ENCODE data around the gene FRMD8. TPM values are rescaled to one million over a fixed set of nuclear protein-coding genes. Genes with fewer than 3 reads are reported as not detected.

Gene FRMD8
- total RNA-seq, 8 experiments from 2014 or later: 3.1 to 28.2 (median 11.0) TPM

DNA sequence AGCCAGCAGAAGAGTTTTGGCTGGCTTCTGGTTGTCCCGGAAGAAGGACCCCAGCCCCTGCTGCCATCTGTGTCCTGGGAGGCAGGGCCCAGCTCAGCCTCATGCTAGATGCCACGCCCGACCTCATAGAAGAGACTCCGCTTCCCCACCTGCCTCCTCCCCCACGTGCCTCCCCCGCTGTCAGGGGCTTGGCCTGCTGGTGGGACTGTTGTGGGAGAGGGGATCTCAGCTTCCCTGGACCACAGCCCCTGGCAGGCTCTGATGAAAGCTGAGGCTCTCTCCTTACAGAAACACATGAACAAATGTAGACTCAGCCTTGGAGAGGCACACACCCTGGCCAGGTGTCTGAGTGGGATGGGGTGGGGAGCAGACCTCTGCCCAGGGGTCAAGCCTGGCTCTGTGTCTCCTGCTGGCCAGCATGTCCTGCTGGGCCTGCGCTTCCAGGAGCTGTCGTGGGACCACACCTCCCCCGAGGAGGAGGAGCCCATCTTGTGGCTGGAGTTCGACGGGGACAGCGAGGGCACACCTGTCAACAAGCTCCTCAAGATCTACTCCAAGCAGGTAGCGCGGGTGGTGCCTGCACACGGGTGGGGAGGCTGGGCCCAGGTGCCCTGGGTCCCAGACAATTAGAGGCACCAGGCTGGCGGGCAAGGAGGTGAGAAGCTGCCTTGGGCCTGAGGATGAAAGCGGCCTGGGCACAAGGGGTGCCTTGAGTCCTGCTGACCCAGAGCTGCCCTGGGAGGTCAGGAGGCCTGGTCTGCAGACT, 14.1 kb downstream of the FRMD8 start:
- in situ Hi-C loops (cut with MboI; ENCODE audit: low pct_unique_long_range_greater_than_20kb in 2 of 9, low sequenced_read_pairs in 9 of 9, unreplicated experiment in 9 of 9): loop anchor here in 3 of 9 experiments (25.0 kb wide), 1 partner anchor 112 kb away; no protein-coding TSS in a partner anchor
- no peak for ATAC-seq (replicated peaks in 6 of 8)
- H3K4me3 ChIP-seq: no peak overlapping the region
- 60 to 100% (median 97%) methylated on average over 1 to 6 of the region's 17 CpGs; no CpG with 5 or more reads in 6 of the 10 experiments for WGBS, 10 experiments
- H3K4me1 ChIP-seq (replicated peaks in 1 of 2): no peaks in the 10 kb centered on the region
- no peak overlapping the region for H3K27ac ChIP-seq

DNA sequence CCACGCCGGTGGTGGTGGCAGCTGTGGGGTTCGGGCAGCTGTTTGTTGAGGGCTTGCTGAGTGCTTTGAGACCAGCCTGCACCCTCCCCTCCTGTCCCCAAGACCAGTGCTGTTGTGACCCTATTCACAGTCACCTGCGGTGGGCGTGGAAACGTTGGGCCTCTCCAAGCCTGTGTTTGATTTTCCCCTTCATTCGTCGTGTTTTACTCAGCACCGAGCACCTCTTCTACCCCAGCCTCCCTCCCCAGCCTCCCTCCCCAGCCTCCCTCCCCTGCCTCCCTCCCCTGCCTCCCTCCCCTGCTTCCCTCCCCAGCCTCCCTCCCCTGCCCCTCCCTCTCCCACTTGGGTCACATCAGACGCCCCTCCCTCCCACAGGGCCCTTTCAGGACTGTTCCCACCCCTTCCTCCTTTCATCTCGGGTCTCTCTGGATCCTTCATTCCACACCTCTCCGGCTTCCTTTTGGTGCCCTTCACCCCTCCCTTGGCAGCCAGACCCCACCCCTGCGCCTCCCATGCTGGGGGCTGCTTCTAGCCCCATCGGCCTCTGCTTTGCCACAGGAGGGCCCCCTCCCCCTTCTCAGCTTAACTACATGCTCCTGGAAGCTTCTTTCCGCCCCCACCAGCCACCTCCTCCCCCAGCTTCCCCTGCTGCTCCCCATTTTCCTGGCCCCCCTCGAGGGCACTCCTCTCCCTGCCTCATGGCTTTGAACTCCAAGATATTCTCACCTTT, 14.8 kb downstream of the FRMD8 start:
- 0 to 100% (median 50%) methylated on average over 1 to 2 of the region's 16 CpGs; no CpG with 5 or more reads in 7 of the 10 experiments for WGBS, 10 experiments
- no peak for ATAC-seq (replicated peaks in 6 of 8)
- no peaks in the 10 kb centered on the region for H3K4me1 ChIP-seq (replicated peaks in 1 of 2)

DNA sequence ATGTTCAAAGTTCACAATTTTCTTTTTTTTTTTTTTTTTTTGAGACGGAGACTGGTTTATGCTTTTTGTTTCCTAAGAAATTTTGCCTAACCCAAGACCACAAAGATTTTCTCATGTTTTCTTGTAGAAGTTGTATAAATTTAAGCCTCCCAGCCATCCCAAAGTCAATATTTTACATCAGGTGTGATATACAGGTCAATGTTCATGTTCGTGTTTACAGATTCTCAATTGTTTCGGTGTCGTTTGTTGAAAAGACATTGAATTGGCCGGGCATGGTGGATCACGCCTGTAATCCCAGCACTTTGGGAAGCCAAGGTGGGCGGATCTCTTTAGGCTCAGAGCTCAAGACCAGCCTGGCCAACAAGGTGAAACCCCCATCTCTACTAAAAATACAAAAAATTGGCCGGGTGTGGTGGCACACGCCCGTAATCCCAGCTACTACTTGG, 15.4 kb downstream of the FRMD8 start:
- whole genome bisulfite sequencing, 10 experiments: 80 to 96% (median 88%) methylated on average over 1 to 10 of the region's 10 CpGs
- in situ Hi-C loops (cut with MboI; ENCODE audit: low pct_unique_long_range_greater_than_20kb in 2 of 9, low sequenced_read_pairs in 9 of 9, unreplicated experiment in 9 of 9): loop anchor here in 3 of 9 experiments (25.0 kb wide), 1 partner anchor 110 kb away; no protein-coding TSS in a partner anchor
- no peak overlapping the region for H3K4me3 ChIP-seq
- no peak overlapping the region for H3K27ac ChIP-seq
- no peaks in the 10 kb centered on the region for H3K4me1 ChIP-seq (replicated peaks in 1 of 2)
- ATAC-seq (replicated peaks in 6 of 8): no peak

More for the DNA sequence above, 14.8 kb downstream of the FRMD8 start:
- no peak overlapping the region for H3K27ac ChIP-seq
- in situ Hi-C loops (cut with MboI; ENCODE audit: low pct_unique_long_range_greater_than_20kb in 2 of 9, low sequenced_read_pairs in 9 of 9, unreplicated experiment in 9 of 9): loop anchor here in 3 of 9 experiments (25.0 kb wide), 1 partner anchor 111 kb away; no protein-coding TSS in a partner anchor
- H3K4me3 ChIP-seq: no peak overlapping the region

DNA sequence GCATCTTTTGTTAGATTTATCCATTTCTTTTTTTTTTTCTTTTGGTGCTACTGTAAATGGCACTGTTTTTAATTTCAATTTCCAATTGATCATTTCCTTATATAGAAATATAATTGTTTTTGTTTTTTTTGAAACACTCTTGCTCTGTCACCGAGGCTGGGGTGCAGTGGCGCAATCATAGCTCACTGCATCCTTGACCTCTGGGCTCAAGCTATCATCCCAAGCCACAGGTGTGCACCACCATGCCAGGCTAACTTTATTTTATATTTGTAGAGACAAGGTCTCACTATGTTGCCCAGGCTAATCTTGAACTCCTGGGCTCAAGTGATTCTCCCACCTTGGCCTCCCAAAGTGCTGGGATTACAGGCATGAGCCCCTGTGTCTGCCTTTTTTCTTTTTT, 16.4 kb downstream of the FRMD8 start:
- WGBS, 10 experiments: 48 to 100% (median 91%) methylated on average over 2 of the region's 2 CpGs; no CpG with 5 or more reads in 2 of the 10 experiments
- no peak for ATAC-seq (replicated peaks in 6 of 8)
- no peaks in the 10 kb centered on the region for H3K4me1 ChIP-seq (replicated peaks in 1 of 2)
- in situ Hi-C loops (cut with MboI; ENCODE audit: low pct_unique_long_range_greater_than_20kb in 2 of 9, low sequenced_read_pairs in 9 of 9, unreplicated experiment in 9 of 9): loop anchor here in 3 of 9 experiments (25.0 kb wide), 1 partner anchor 110 kb away; no protein-coding TSS in a partner anchor
- no peak overlapping the region for H3K27ac ChIP-seq
- no peak overlapping the region for H3K4me3 ChIP-seq

DNA sequence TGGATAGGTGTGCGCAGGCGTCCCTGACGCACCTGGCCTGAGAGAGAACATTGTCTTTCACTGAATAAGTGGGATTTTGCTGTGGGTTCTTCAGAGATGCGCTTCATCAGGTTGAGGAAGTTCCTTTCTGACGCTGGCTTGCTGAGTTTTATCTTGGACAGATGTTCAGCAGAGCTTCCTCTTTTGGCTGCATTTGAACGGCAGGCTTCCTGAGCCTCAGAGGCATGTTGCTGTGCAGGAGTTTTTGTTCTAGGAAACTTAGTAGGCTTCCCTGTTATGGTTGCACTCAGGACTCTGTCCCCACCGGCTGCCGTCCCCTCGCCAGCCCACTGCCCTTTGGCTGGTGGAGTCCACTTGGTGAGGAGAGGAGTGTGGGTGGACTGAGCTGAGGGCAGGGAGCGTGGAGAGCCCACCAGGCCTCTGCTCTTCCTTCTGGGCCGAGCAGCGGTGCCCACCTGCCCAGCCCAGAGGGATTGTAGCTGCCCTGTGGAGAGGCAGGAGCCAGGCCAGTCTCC, 17.2 kb downstream of the FRMD8 start:
- Histone ChIP-seq H3K27ac (no peak overlapping the region), H3K4me1 (replicated peaks in 1 of 2) (peaks cover 0 to 2% of the 10 kb centered on the region in 2 donors), H3K4me3 (no peak overlapping the region)
- WGBS, 10 experiments: 80 to 100% (median 91%) methylated on average over 1 to 7 of the region's 12 CpGs; no CpG with 5 or more reads in 5 of the 10 experiments
- no peak for ATAC-seq (replicated peaks in 6 of 8)
- in situ Hi-C loops (cut with MboI; ENCODE audit: low pct_unique_long_range_greater_than_20kb in 2 of 9, low sequenced_read_pairs in 9 of 9, unreplicated experiment in 9 of 9): loop anchor here in 3 of 9 experiments (25.0 kb wide), 1 partner anchor 109 kb away; no protein-coding TSS in a partner anchor

DNA sequence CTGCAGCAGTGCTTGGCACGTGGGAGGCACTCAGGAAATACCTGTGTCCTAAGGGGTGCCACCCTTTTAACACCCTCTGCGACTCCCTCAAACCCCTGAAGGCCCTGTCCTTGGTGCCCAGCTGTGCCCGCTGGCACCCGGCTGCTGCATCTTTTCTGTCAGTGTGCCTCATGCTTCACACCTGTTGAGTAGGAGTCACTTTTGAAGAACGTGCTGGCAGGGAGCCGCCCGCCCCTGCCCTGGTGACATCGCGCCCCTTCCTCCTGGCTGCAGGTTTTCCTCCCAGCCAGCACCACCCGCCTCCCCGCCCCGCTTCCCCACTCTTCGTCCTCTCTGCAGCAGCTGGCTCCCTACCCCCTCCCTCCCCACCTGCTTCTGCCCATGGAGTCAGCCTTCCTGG, 17.8 kb downstream of the FRMD8 start:
- 20% methylated on average over 1 of the region's 13 CpGs; no CpG with 5 or more reads in 9 of the 10 experiments for WGBS, 10 experiments
- in situ Hi-C loops (cut with MboI; ENCODE audit: low pct_unique_long_range_greater_than_20kb in 2 of 9, low sequenced_read_pairs in 9 of 9, unreplicated experiment in 9 of 9): loop anchor here in 3 of 9 experiments (25.0 kb wide), 1 partner anchor 108 kb away; no protein-coding TSS in a partner anchor
- ATAC-seq (replicated peaks in 6 of 8): no peak
- Histone ChIP-seq H3K4me1 (replicated peaks in 1 of 2) (peaks cover 0 to 2% of the 10 kb centered on the region in 2 donors), H3K27ac (no peak overlapping the region), H3K4me3 (no peak overlapping the region)

DNA sequence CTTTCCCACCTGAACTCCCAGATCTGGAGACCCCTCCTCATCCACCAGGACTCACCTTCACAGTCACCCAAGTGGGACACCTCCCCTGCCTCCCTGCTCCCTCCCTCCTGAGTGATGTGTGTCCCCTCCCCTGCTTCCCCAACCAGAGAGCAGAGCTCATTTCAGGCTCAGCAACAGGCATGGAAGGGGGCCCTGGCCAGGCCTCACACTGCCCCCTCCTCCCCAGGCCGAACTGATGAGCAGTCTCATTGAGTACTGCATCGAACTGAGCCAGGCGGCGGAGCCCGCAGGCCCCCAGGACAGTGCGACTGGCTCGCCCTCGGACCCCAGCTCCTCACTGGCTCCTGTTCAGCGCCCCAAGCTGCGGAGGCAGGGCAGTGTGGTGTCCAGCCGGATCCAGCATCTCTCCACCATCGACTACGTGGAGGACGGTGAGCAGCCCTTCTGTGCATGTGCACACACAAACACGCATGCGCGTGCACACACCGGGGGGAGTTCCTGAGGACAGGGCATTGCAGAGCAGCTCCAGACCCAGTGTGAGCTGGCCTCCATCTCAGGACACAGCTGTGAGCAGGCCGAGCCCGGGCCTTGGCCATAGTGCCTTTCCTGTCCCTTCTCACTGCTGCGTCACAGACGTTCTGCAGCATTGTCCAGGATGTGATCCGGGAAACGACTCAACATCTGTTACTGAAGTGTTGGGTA, 18.4 kb downstream of the FRMD8 start:
- in situ Hi-C loops (cut with MboI; ENCODE audit: low pct_unique_long_range_greater_than_20kb in 2 of 9, low sequenced_read_pairs in 9 of 9, unreplicated experiment in 9 of 9): loop anchor here in 3 of 9 experiments (25.0 kb wide), 1 partner anchor 108 kb away; no protein-coding TSS in a partner anchor
- Histone ChIP-seq H3K4me3 (no peak overlapping the region), H3K27ac (no peak overlapping the region), H3K4me1 (replicated peaks in 1 of 2) (peaks cover 0 to 2% of the 10 kb centered on the region in 2 donors)
- no peak for ATAC-seq (replicated peaks in 6 of 8)
- WGBS, 10 experiments: 73 to 100% (median 91%) methylated on average over 1 to 3 of the region's 24 CpGs; no CpG with 5 or more reads in 4 of the 10 experiments

DNA sequence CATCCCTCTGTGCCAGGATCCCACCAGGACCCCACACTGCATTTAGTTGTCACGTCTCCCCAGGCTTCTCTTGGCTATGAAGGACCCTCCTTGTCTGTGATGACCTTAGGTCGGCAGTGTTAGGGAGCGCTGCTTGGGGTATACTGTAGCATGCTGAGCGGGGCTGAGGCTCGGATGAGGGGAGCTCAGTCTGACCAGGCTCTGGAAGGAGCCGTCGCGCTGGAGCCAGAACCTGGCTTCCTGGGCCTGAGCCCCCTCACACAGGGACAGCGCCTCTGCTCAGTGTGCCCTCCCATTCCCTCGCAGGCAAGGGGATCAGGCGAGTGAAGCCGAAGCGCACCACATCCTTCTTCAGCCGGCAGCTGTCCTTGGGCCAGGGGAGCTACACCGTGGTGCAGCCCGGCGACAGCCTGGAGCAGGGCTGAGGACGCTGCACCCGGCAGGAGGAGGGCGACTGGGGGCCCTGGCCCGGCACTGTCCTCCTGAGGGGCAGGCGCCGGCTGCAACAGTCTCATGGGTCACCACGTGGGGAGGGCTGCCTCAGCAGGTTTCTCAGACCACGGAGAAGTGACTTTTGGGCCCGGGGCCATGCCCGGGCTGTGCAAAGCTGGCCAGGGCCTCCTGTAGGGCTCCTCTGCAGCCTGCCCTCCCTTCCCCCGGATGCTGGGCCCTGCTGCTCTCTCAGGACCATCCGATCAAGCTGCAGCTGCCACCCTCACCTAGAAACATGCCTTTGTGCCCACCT, 24.7 kb downstream of the FRMD8 start:
- Histone ChIP-seq H3K4me3 (no peak overlapping the region), H3K4me1 (replicated peaks in 1 of 2) (peaks cover 2 to 8% of the 10 kb centered on the region in 2 donors), H3K27ac (no peak overlapping the region)
- 80 to 94% (median 80%) methylated on average over 1 to 15 of the region's 29 CpGs; no CpG with 5 or more reads in 5 of the 10 experiments for WGBS, 10 experiments
- in situ Hi-C loops (cut with MboI; ENCODE audit: low pct_unique_long_range_greater_than_20kb in 2 of 9, low sequenced_read_pairs in 9 of 9, unreplicated experiment in 9 of 9): loop anchor here in 3 of 9 experiments (25.0 kb wide), 1 partner anchor 101 kb away; no protein-coding TSS in a partner anchor
- ATAC-seq (replicated peaks in 6 of 8): no peak

DNA sequence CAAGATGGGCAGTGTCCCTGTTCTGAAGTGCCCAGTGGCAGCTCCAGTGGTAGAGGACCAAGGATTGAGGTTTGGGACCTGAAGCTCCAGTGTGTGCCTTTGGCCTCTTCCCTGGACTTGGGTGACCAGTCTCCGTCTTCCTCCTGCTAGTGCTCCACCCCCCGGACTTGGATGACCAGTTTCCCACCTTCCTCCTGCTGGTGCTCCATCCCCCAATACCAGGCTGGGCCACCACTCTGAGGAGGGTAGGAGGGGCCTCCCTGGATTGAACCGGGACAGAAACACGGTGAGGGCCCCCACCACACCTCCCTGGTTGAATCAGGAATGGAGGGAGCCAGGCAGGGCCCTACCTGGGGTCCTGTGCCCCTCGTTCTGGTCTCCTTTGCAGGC, 25.2 kb downstream of the FRMD8 start:
- WGBS, 10 experiments: 50 to 67% methylated on average over 2 to 3 of the region's 5 CpGs; no CpG with 5 or more reads in 8 of the 10 experiments
- Histone ChIP-seq H3K4me3 (no peak overlapping the region), H3K27ac (no peak overlapping the region), H3K4me1 (replicated peaks in 1 of 2) (peaks cover 5 to 11% of the 10 kb centered on the region in 2 donors)
- ATAC-seq (replicated peaks in 6 of 8): no peak
- in situ Hi-C loops (cut with MboI; ENCODE audit: low pct_unique_long_range_greater_than_20kb in 2 of 9, low sequenced_read_pairs in 9 of 9, unreplicated experiment in 9 of 9): loop anchor here in 3 of 9 experiments (25.0 kb wide), 1 partner anchor 101 kb away; no protein-coding TSS in a partner anchor

DNA sequence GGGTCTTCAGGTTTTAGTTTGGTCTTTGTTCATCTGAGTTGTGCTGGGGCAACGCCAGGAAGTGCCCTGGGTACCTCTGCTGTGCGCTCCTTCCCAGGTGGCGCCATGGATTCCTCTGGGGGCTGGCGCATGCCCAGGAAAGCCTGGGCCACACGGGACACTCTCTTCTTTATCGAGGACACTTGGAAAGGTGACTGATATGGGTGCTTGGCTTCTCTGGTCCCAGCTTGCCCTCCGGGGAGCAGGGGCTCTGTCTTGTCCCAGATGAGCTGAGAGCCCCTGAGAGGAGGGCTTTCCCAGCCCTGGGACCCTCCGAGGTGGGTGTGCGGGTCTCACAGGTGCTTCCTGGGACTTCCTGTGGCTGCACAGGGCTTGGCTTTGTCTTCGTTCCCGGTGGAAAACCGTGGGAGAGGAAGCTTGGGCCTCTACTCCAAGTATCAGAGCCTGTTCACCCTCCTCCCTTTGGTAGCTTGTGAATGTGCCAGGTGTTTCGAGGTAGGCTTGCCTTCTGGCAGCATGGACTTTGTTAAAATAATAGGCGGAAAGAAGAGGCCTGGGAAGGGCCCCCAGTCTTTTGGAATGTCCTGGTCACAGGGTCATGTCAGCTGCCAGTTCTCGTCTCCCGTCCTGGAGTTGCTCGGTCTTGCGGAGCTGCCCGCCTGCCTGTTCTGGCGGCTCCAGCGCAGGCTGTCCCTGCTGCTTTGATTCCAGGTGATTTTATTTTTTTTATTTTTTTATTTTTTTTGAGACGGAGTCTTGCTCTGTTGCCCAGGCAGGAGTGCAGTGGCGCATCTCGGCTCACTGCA, 26.0 kb downstream of the FRMD8 start:
- in situ Hi-C loops (cut with MboI; ENCODE audit: low pct_unique_long_range_greater_than_20kb in 2 of 9, low sequenced_read_pairs in 9 of 9, unreplicated experiment in 9 of 9): loop anchor here in 3 of 9 experiments (25.0 kb wide), 1 partner anchor 100 kb away; no protein-coding TSS in a partner anchor
- Histone ChIP-seq H3K27ac (no peak overlapping the region), H3K4me3 (no peak overlapping the region), H3K4me1 (replicated peaks in 1 of 2) (peaks cover 10 to 19% of the 10 kb centered on the region in 2 donors)
- ATAC-seq (replicated peaks in 6 of 8): no peak
- WGBS, 10 experiments: 80 to 100% (median 87%) methylated on average over 1 to 8 of the region's 24 CpGs; no CpG with 5 or more reads in 2 of the 10 experiments
